ENCODE results near the gene OR2A42. TPM values are rescaled to one million over a fixed set of nuclear protein-coding genes. Genes with fewer than 3 reads are reported as not detected.
A peak's percentile ranks its signal among the peaks of the same experiment; 100 is the strongest.
"Not testable (repeated sequence)": the region's sequence is repeated elsewhere in the genome, so short reads cannot be mapped to it uniquely, and the experiment has no call there.

OR2A42 gene
- total RNA-seq (2021) (0.21 and 0.37 TPM in 2 replicates), Bru-seq, nascent RNA (percentile 22 among the genes with signal in this experiment), BruChase-seq, experiment 1, labeled RNA remaining after a 2-hour chase (percentile 24 among the genes with signal in this experiment), BruChase-seq, experiment 2, labeled RNA remaining after a 6-hour chase (percentile 26 among the genes with signal in this experiment)
- long read RNA-seq: 0 reads

- BruUV-seq (replicated peaks); H3K4me3 ChIP-seq (ENCODE audit: low read depth, low read length, poor library complexity, severe bottlenecking); H3K9me3 ChIP-seq (ENCODE audit: low read depth, low read length, poor library complexity, severe bottlenecking); H3K27me3 ChIP-seq (replicated peaks; ENCODE audit: insufficient read depth, low read depth, low read length, poor library complexity); intact Hi-C loops (cut with micrococcal nuclease; ENCODE audit: unreplicated experiment); H3K4me1 ChIP-seq (ENCODE audit: insufficient read depth, low read length, poor library complexity, severe bottlenecking); H3K36me3 ChIP-seq (ENCODE audit: insufficient read depth, low read length, poor library complexity, severe bottlenecking); POLR2A ChIA-PET (ENCODE audit: low non-redundant PET); CTCF ChIA-PET; H3K27ac ChIP-seq (ENCODE audit: low read depth, low read length, poor library complexity, severe bottlenecking); DNase-seq (ENCODE audit: low spot score): not testable (repeated sequence)
Measured at GRCh38 chr7:144239365-144239764, at the start of gene OR2A42. OR2A42 (minus strand) TSS chr7:144239605; CDS start chr7:144232843, 6,762 bp downstream.

- BruUV-seq (replicated peaks); DNase-seq (ENCODE audit: low spot score); H3K4me3 ChIP-seq (ENCODE audit: low read depth, low read length, poor library complexity, severe bottlenecking); H3K36me3 ChIP-seq (ENCODE audit: insufficient read depth, low read length, poor library complexity, severe bottlenecking); H3K27me3 ChIP-seq (replicated peaks; ENCODE audit: insufficient read depth, low read depth, low read length, poor library complexity); H3K9me3 ChIP-seq (ENCODE audit: low read depth, low read length, poor library complexity, severe bottlenecking); H3K27ac ChIP-seq (ENCODE audit: low read depth, low read length, poor library complexity, severe bottlenecking); CTCF ChIA-PET; intact Hi-C loops (cut with micrococcal nuclease; ENCODE audit: unreplicated experiment); H3K4me1 ChIP-seq (ENCODE audit: insufficient read depth, low read length, poor library complexity, severe bottlenecking); POLR2A ChIA-PET (ENCODE audit: low non-redundant PET): not testable (repeated sequence)
Measured at GRCh38 chr7:144287171-144287784, 47.9 kb upstream of the OR2A42 start.

GRCh38 chr7:144283716-144284115 is 44.3 kb upstream of the OR2A42 start:
- CTCF ChIA-PET; POLR2A ChIA-PET (ENCODE audit: low non-redundant PET); H3K27ac ChIP-seq (ENCODE audit: low read depth, low read length, poor library complexity, severe bottlenecking); DNase-seq (ENCODE audit: low spot score); BruUV-seq (replicated peaks); H3K4me1 ChIP-seq (ENCODE audit: insufficient read depth, low read length, poor library complexity, severe bottlenecking); H3K27me3 ChIP-seq (replicated peaks; ENCODE audit: insufficient read depth, low read depth, low read length, poor library complexity); H3K9me3 ChIP-seq (ENCODE audit: low read depth, low read length, poor library complexity, severe bottlenecking); H3K36me3 ChIP-seq (ENCODE audit: insufficient read depth, low read length, poor library complexity, severe bottlenecking); H3K4me3 ChIP-seq (ENCODE audit: low read depth, low read length, poor library complexity, severe bottlenecking); intact Hi-C loops (cut with micrococcal nuclease; ENCODE audit: unreplicated experiment): not testable (repeated sequence)

GRCh38 chr7:144282490-144282889 is 43.1 kb upstream of the OR2A42 start:
- H3K4me3 ChIP-seq (ENCODE audit: low read depth, low read length, poor library complexity, severe bottlenecking); intact Hi-C loops (cut with micrococcal nuclease; ENCODE audit: unreplicated experiment); H3K27ac ChIP-seq (ENCODE audit: low read depth, low read length, poor library complexity, severe bottlenecking); POLR2A ChIA-PET (ENCODE audit: low non-redundant PET); H3K36me3 ChIP-seq (ENCODE audit: insufficient read depth, low read length, poor library complexity, severe bottlenecking); H3K9me3 ChIP-seq (ENCODE audit: low read depth, low read length, poor library complexity, severe bottlenecking); CTCF ChIA-PET; H3K4me1 ChIP-seq (ENCODE audit: insufficient read depth, low read length, poor library complexity, severe bottlenecking); BruUV-seq (replicated peaks); H3K27me3 ChIP-seq (replicated peaks; ENCODE audit: insufficient read depth, low read depth, low read length, poor library complexity); DNase-seq (ENCODE audit: low spot score): not testable (repeated sequence)

- BruUV-seq (replicated peaks); H3K4me3 ChIP-seq (ENCODE audit: low read depth, low read length, poor library complexity, severe bottlenecking); H3K36me3 ChIP-seq (ENCODE audit: insufficient read depth, low read length, poor library complexity, severe bottlenecking); intact Hi-C loops (cut with micrococcal nuclease; ENCODE audit: unreplicated experiment); DNase-seq (ENCODE audit: low spot score); POLR2A ChIA-PET (ENCODE audit: low non-redundant PET); H3K9me3 ChIP-seq (ENCODE audit: low read depth, low read length, poor library complexity, severe bottlenecking); CTCF ChIA-PET; H3K27ac ChIP-seq (ENCODE audit: low read depth, low read length, poor library complexity, severe bottlenecking); H3K4me1 ChIP-seq (ENCODE audit: insufficient read depth, low read length, poor library complexity, severe bottlenecking); H3K27me3 ChIP-seq (replicated peaks; ENCODE audit: insufficient read depth, low read depth, low read length, poor library complexity): not testable (repeated sequence)
Measured at GRCh38 chr7:144281981-144282380, 42.6 kb upstream of the OR2A42 start.

GRCh38 chr7:144280010-144280409 is 40.6 kb upstream of the OR2A42 start:
- CTCF ChIA-PET; intact Hi-C loops (cut with micrococcal nuclease; ENCODE audit: unreplicated experiment); H3K4me1 ChIP-seq (ENCODE audit: insufficient read depth, low read length, poor library complexity, severe bottlenecking); POLR2A ChIA-PET (ENCODE audit: low non-redundant PET); BruUV-seq (replicated peaks); H3K27ac ChIP-seq (ENCODE audit: low read depth, low read length, poor library complexity, severe bottlenecking); H3K27me3 ChIP-seq (replicated peaks; ENCODE audit: insufficient read depth, low read depth, low read length, poor library complexity); DNase-seq (ENCODE audit: low spot score); H3K4me3 ChIP-seq (ENCODE audit: low read depth, low read length, poor library complexity, severe bottlenecking); H3K36me3 ChIP-seq (ENCODE audit: insufficient read depth, low read length, poor library complexity, severe bottlenecking); H3K9me3 ChIP-seq (ENCODE audit: low read depth, low read length, poor library complexity, severe bottlenecking): not testable (repeated sequence)

- H3K9me3 ChIP-seq (ENCODE audit: low read depth, low read length, poor library complexity, severe bottlenecking); BruUV-seq (replicated peaks); CTCF ChIA-PET; DNase-seq (ENCODE audit: low spot score); H3K36me3 ChIP-seq (ENCODE audit: insufficient read depth, low read length, poor library complexity, severe bottlenecking); H3K4me1 ChIP-seq (ENCODE audit: insufficient read depth, low read length, poor library complexity, severe bottlenecking); POLR2A ChIA-PET (ENCODE audit: low non-redundant PET); H3K27me3 ChIP-seq (replicated peaks; ENCODE audit: insufficient read depth, low read depth, low read length, poor library complexity); intact Hi-C loops (cut with micrococcal nuclease; ENCODE audit: unreplicated experiment); H3K4me3 ChIP-seq (ENCODE audit: low read depth, low read length, poor library complexity, severe bottlenecking); H3K27ac ChIP-seq (ENCODE audit: low read depth, low read length, poor library complexity, severe bottlenecking): not testable (repeated sequence)
Measured at GRCh38 chr7:144275281-144275680, 35.9 kb upstream of the OR2A42 start.

GRCh38 chr7:144269188-144269587 is 29.8 kb upstream of the OR2A42 start, which contains the start of gene CTAGE8:
CTAGE8 (minus strand) TSS chr7:144269288; CDS start chr7:144269250, 38 bp downstream.
- CTCF ChIA-PET; H3K4me3 ChIP-seq (ENCODE audit: low read depth, low read length, poor library complexity, severe bottlenecking); H3K27ac ChIP-seq (ENCODE audit: low read depth, low read length, poor library complexity, severe bottlenecking); POLR2A ChIA-PET (ENCODE audit: low non-redundant PET); H3K4me1 ChIP-seq (ENCODE audit: insufficient read depth, low read length, poor library complexity, severe bottlenecking); H3K36me3 ChIP-seq (ENCODE audit: insufficient read depth, low read length, poor library complexity, severe bottlenecking); intact Hi-C loops (cut with micrococcal nuclease; ENCODE audit: unreplicated experiment); H3K27me3 ChIP-seq (replicated peaks; ENCODE audit: insufficient read depth, low read depth, low read length, poor library complexity); BruUV-seq (replicated peaks); DNase-seq (ENCODE audit: low spot score); H3K9me3 ChIP-seq (ENCODE audit: low read depth, low read length, poor library complexity, severe bottlenecking): not testable (repeated sequence)

Measured in A673 (cell line).